ENCODE measurements around the gene TMEM42. TPM values are rescaled to one million over a fixed set of nuclear protein-coding genes. Genes with fewer than 3 reads are reported as not detected.

The TMEM42 gene
- polyA plus RNA-seq, 1 donor: 12.7 TPM

DNA sequence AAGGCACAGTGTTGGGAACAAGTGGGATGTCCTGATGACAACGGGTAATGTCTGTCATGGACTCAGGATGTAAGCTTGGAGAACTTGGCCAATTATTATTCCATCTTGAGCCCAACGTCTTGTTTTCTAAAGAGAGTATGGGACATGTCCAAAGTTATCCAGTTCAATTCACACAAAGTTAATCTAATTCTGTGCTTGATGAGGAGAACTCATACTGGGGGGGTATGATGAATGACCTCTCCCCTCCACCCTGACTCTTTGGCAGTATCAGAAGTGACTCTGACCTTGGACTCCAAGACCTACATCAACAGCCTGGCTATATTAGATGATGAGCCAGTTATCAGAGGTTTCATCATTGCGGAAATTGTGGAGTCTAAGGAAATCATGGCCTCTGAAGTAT lies 49.0 kb downstream of the TMEM42 start:
- DNase-seq (ENCODE audit: low read depth): no peak

DNA sequence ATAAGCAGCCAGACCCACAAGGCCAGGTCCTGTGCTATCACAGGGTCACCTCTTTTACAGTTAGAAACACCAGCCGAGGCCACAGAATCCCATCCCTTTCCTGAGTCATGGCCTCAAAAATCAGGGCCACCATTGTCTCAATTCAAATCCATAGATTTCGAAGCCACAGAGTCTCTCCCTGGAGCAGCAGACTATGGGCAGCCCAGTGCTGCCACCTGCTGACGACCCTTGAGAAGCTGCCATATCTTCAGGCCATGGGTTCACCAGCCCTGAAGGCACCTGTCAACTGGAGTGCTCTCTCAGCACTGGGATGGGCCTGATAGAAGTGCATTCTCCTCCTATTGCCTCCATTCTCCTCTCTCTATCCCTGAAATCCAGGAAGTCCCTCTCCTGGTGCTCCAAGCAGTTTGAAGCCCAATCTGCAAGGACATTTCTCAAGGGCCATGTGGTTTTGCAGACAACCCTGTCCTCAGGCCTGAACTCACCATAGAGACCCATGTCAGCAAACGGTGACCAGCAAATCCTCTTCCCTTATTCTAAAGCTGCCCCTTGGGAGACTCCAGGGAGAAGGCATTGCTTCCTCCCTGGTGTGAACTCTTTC lies 52.3 kb downstream of the TMEM42 start:
- no peak for DNase-seq (ENCODE audit: low read depth)

DNA sequence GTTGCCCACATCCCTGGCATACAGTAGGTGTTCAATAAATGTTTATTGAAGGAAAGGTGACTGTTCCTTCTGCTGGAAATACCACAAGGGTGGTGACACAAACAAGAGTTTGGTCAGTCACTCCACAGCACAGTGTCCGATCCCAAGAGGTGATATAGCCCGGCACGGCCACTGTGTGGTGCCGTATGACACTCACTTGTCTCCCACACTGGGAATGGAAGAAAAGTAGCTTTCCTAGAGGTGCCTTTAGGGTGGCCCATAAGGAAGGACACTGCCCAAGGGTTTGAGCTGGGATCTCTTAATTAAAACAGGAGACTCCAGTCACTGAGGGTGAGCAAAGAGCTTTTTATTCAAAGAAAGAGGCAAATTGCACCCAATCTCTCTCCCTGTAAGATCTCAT lies 53.2 kb downstream of the TMEM42 start:
- no peak for DNase-seq (ENCODE audit: low read depth)

Other genes starting within 250 kb of the TMEM42 start
- 16.6 TPM for gene ZNF197, start 236.9 kb upstream of the TMEM42 start, polyA plus RNA-seq (ENCODE audit: insufficient read length)
- gene ZNF35, start 213.2 kb upstream of the TMEM42 start, polyA plus RNA-seq (ENCODE audit: insufficient read length): 6.4 TPM
- 6.1 TPM for gene ZNF502, start 149.3 kb upstream of the TMEM42 start, polyA plus RNA-seq (ENCODE audit: insufficient read length)
- 5.1 TPM for gene ZNF501, start 132.3 kb upstream of the TMEM42 start, polyA plus RNA-seq (ENCODE audit: insufficient read length)
- 30.6 TPM for gene KIAA1143, start 100.3 kb upstream of the TMEM42 start, polyA plus RNA-seq (ENCODE audit: insufficient read length)
- 9.2 TPM for gene KIF15, start 100.1 kb upstream of the TMEM42 start, polyA plus RNA-seq (ENCODE audit: insufficient read length)
- not detected for gene TGM4, start 12.7 kb downstream of the TMEM42 start, polyA plus RNA-seq (ENCODE audit: insufficient read length)
- 40.9 TPM for gene ZDHHC3, start 114.3 kb downstream of the TMEM42 start, polyA plus RNA-seq (ENCODE audit: insufficient read length)
- gene EXOSC7, start 114.3 kb downstream of the TMEM42 start, polyA plus RNA-seq (ENCODE audit: insufficient read length): 37.7 TPM
- 94.4 TPM for gene CLEC3B, start 164.4 kb downstream of the TMEM42 start, polyA plus RNA-seq (ENCODE audit: insufficient read length)

Data from forelimb muscle (tissue), 1 donor.